HepG2 (cell line): ENCODE measurements around the gene EPPIN. TPM values are rescaled to one million over a fixed set of nuclear protein-coding genes. Genes with fewer than 3 reads are reported as not detected.

Source experiments
- ATAC-seq: fragments of 200-7000 bp; cut with Tn5 transposase; 3 replicates; pipeline ENCODE4 v1.9.1; 2020; ENCODE audit warnings: mild to moderate bottlenecking, moderate library complexity
- BruUV-seq: library from RNA; stranded (reverse); fragments of 400-500 nt; replicated peaks from 2 replicates; lab custom pipeline; 2021; lab: Mats Ljungman, UMichigan
- CTCF ChIA-PET: fragments of 300-600 bp; formaldehyde crosslinking; extraction: SDS; loops from one replicate; lab custom pipeline; 2021; ENCODE audit warnings: low total read pairs, inconsistent platforms, low intra/inter-chr PET ratio; lab: Yijun Ruan, JAX
- POLR2A ChIA-PET: fragments of 350-600 bp; sonication (Branson Sonifier 250); formaldehyde crosslinking; loops from one replicate; lab custom pipeline; 2020; ENCODE audit warnings: antibody characterized with exemption, inconsistent platforms; lab: Yijun Ruan, JAX
- DNase-seq: peaks from one replicate; pipeline ENCODE4 v3.0.0-alpha.2; 2015; ENCODE audit warnings: low spot score
- FAIRE-seq: peaks from 3 replicates; lab custom pipeline; 2011; peaks lifted over from hg19 to GRCh38; lab: Jason Lieb, UNC
- H2AFZ ChIP-seq: one replicate; pipeline ENCODE4 v1.6.1; 2011; ENCODE audit warnings: low read length, inconsistent platforms
- H3K27ac ChIP-seq: fragments of 300-600 bp; 3 replicates; pipeline ENCODE4 v1.8.0; 2011; ENCODE audit warnings: mixed run types, mild to moderate bottlenecking, mixed read lengths, low read length, inconsistent platforms; ENCODE audit not compliant: insufficient read depth; ENCODE audit errors: extremely low read length
- H3K27me3 ChIP-seq, 2 experiments: fragments of 200-600 bp in 1 of 2; 2 replicates in 1 of 2; 3 replicates in 1 of 2; pipeline versions ENCODE4 v1.6.0 to v1.8.0; 2011; ENCODE audit warnings: low read length in 2 of 2, mild to moderate bottlenecking in 2 of 2, moderate library complexity in 2 of 2, inconsistent platforms in 1 of 2; ENCODE audit not compliant: insufficient read depth in 2 of 2, control insufficient read depth in 1 of 2
- H3K36me3 ChIP-seq, 2 experiments: fragments of 200-600 bp in 1 of 2; replicated peaks in 1 of 2; 2 replicates in 1 of 2; 3 replicates in 1 of 2; pipeline versions ENCODE4 v1.5.1 to v1.8.0; 2011; ENCODE audit warnings: low read length in 2 of 2, inconsistent platforms in 1 of 2; ENCODE audit not compliant: insufficient read depth in 2 of 2, control insufficient read depth in 1 of 2
- H3K4me1 ChIP-seq: 2 replicates; pipeline ENCODE4 v1.5.1; 2012; ENCODE audit warnings: low read length, inconsistent platforms; ENCODE audit not compliant: insufficient read depth
- H3K4me2 ChIP-seq: 2 replicates; pipeline ENCODE4 v1.6.0; 2011; ENCODE audit warnings: low read depth, low read length, inconsistent platforms
- H3K4me3 ChIP-seq, 3 experiments: fragments of 200-600 bp in 1 of 3; sonication (generic), shearing (Covaris generic) in 1 of 3; replicated peaks in 1 of 3; 2 replicates each; pipeline ENCODE4 v1.5.1; 2011 to 2016; ENCODE audit warnings: low read length in 3 of 3, inconsistent platforms in 2 of 3, low read depth in 2 of 3, mild to moderate bottlenecking in 2 of 3, control low read depth in 1 of 3, mixed read lengths in 1 of 3; ENCODE audit not compliant: insufficient read depth in 1 of 3
- H3K79me2 ChIP-seq: one replicate; pipeline ENCODE4 v1.6.1; 2011; ENCODE audit warnings: low read length, inconsistent platforms; ENCODE audit not compliant: insufficient read depth
- H3K9ac ChIP-seq: 2 replicates; pipeline ENCODE4 v1.6.0; 2011; ENCODE audit warnings: mild to moderate bottlenecking, low read depth, low read length, inconsistent platforms; ENCODE audit not compliant: insufficient read depth
- H3K9me3 ChIP-seq: 2 replicates; pipeline ENCODE4 v1.5.1; 2012; ENCODE audit warnings: mild to moderate bottlenecking, low read length
- H4K20me1 ChIP-seq: 2 replicates; pipeline ENCODE4 v1.6.0; 2011; ENCODE audit warnings: inconsistent platforms, mild to moderate bottlenecking, low read length, moderate library complexity; ENCODE audit not compliant: insufficient read depth
- ATF3 ChIP-seq: sonication (generic); formaldehyde crosslinking; IDR thresholded peaks from 2 replicates; pipeline ENCODE4 v1.4.0; 2020; ENCODE audit warnings: missing genetic modification reagents
- CERS6 ChIP-seq: sonication (generic); formaldehyde crosslinking; IDR thresholded peaks from 2 replicates; pipeline ENCODE4 v1.5.0; 2020; ENCODE audit warnings: missing genetic modification reagents
- FOXP4 ChIP-seq: sonication (generic); formaldehyde crosslinking; IDR thresholded peaks from 2 replicates; pipeline ENCODE4 v1.4.0; 2020; ENCODE audit warnings: missing genetic modification reagents
- GMEB1 ChIP-seq: sonication (generic); formaldehyde crosslinking; IDR thresholded peaks from 2 replicates; pipeline ENCODE4 v1.5.1; 2020; ENCODE audit warnings: missing genetic modification reagents, mild to moderate bottlenecking, borderline replicate concordance
- HMGXB4 ChIP-seq, 2 experiments: sonication (generic) in 1 of 2; formaldehyde crosslinking in 1 of 2; IDR thresholded peaks; 2 replicates each; pipeline versions ENCODE4 v1.4.0 to v1.6.1; 2018 to 2020; ENCODE audit warnings: missing genetic modification reagents in 2 of 2, borderline replicate concordance in 1 of 2, low read depth in 1 of 2, mild to moderate bottlenecking in 1 of 2, missing biosample characterization in 1 of 2
- SIN3B ChIP-seq: fragments of 150-350 bp; IDR thresholded peaks from 2 replicates; pipeline ENCODE4 v1.6.1; 2014; ENCODE audit warnings: low read length
- STAG1 ChIP-seq: sonication (generic); formaldehyde crosslinking; IDR thresholded peaks from 2 replicates; pipeline ENCODE4 v1.4.0; 2020; ENCODE audit warnings: missing genetic modification reagents
- ZBTB20 ChIP-seq: sonication (generic); formaldehyde crosslinking; IDR thresholded peaks from 2 replicates; pipeline ENCODE4 v1.8.1; 2023; ENCODE audit warnings: missing genetic modification reagents, low read depth, mild to moderate bottlenecking, borderline replicate concordance
- ZEB1 ChIP-seq: IDR thresholded peaks from 2 replicates; pipeline ENCODE4 v1.6.1; 2012; ENCODE audit warnings: mild to moderate bottlenecking, low read depth, inconsistent platforms; ENCODE audit not compliant: insufficient replicate concordance
- ZNF232 ChIP-seq: sonication (generic); formaldehyde crosslinking; IDR thresholded peaks from 2 replicates; pipeline ENCODE4 v1.4.0; 2020; ENCODE audit warnings: missing genetic modification reagents, borderline replicate concordance
- ZNF503 ChIP-seq: sonication (generic); formaldehyde crosslinking; IDR thresholded peaks from 2 replicates; pipeline ENCODE4 v1.4.0; 2020; ENCODE audit warnings: missing genetic modification reagents
- ZNF558 ChIP-seq: sonication (generic); formaldehyde crosslinking; IDR thresholded peaks from 2 replicates; pipeline ENCODE4 v1.9.0; 2022; ENCODE audit warnings: mild to moderate bottlenecking, missing genetic modification reagents, borderline replicate concordance
- ZNF577 ChIP-seq: sonication (generic); formaldehyde crosslinking; IDR thresholded peaks from 2 replicates; pipeline ENCODE4 v1.4.0; 2020; ENCODE audit warnings: mild to moderate bottlenecking, low read depth, missing genetic modification reagents, borderline replicate concordance
- ZNF615 ChIP-seq: sonication (generic); formaldehyde crosslinking; IDR thresholded peaks from 2 replicates; pipeline ENCODE4 v1.5.0; 2020; ENCODE audit warnings: mild to moderate bottlenecking, missing genetic modification reagents, borderline replicate concordance
- ZNF709 ChIP-seq: sonication (generic); formaldehyde crosslinking; IDR thresholded peaks from 2 replicates; pipeline ENCODE4 v1.5.0; 2020; ENCODE audit warnings: mild to moderate bottlenecking, missing genetic modification reagents
- ZNF773 ChIP-seq: sonication (generic); formaldehyde crosslinking; IDR thresholded peaks from 2 replicates; pipeline ENCODE4 v1.4.0; 2020; ENCODE audit warnings: missing genetic modification reagents, borderline replicate concordance
- WGBS: methylation state at CpG from one replicate; pipeline ENCODE4 v1.1.6; 2017; ENCODE audit warnings: low lambda C conversion rate; 5-methylcytosine and 5-hydroxymethylcytosine counted together
- in situ Hi-C: cut with HindIII; loops from 2 replicates; pipeline ENCODE4 v1.10.0; 2017; ENCODE audit warnings: low pct_unique_long_range_greater_than_20kb; ENCODE audit not compliant: extremely low pct_ligation_motif_present
- intact Hi-C: fragments of 100-400 bp; cut with micrococcal nuclease; formaldehyde crosslinking; loops from one replicate; pipeline ENCODE4 v1.10.0; 2022; ENCODE audit not compliant: unreplicated experiment
- polyA plus RNA-seq, 8 experiments: library from polyadenylated mRNA; depleted of rRNA in 3 of 8; stranded (reverse) in 7 of 8; unstranded in 1 of 8; fragments of >200 nt; fragmentation: Illumina TruSeq in 4 of 8; extraction: Trizol in 4 of 8; gene quantifications; 2 replicates each; pipeline versions ENCODE4 v1.2.1 to v1.2.3, GENCODE V29; 2011 to 2016; ENCODE audit warnings: low read depth in 4 of 8, missing spikeins in 1 of 8, mixed read lengths in 1 of 8; ENCODE audit not compliant: insufficient read depth in 1 of 8
- total RNA-seq, 5 experiments: library from RNA; depleted of rRNA; stranded (reverse); fragments of >200 nt; fragmentation: Illumina TruSeq; extraction: Trizol; gene quantifications; 2 replicates each; pipeline ENCODE4 v1.2.3, GENCODE V29; 2016; ENCODE audit warnings: low read depth in 1 of 5

Gene EPPIN
- total and polyA plus RNA-seq, 2 of the 13 experiments (the other 11 are each of a cell fraction or from before 2014, with no cell fraction given): not detected

GRCh38 chr20:45523821-45524220, 23.4 kb downstream of the EPPIN start:
- CTCF ChIA-PET: no interaction called here
- no TSS peak for BruUV-seq
- Histone ChIP-seq H4K20me1 (no peaks in the 10 kb centered on the region), H3K4me1 (no peaks in the 10 kb centered on the region), H2AFZ (no peak overlapping the region), H3K27me3 (peaks cover 0 to 6% of the 10 kb centered on the region in 2 experiments; a peak in 1 of 5 replicates), H3K36me3 (no peaks in the 10 kb centered on the region), H3K4me3 (no peak overlapping the region), H3K9me3 (no peaks in the 10 kb centered on the region), H3K9ac (no peak overlapping the region), H3K27ac (no peak overlapping the region), H3K4me2 (no peak overlapping the region), H3K79me2 (no peaks in the 10 kb centered on the region)
- DNase-seq (no peak), FAIRE-seq (no peak), ATAC-seq (no peak)
- intact Hi-C loops: no loop called here
- 0% methylated on average over 1 of the region's 1 CpG for WGBS
- POLR2A ChIA-PET: no interaction called here
- in situ Hi-C loops: no loop called here
- TF ChIP-seq ZNF232 (CRISPR knock-in tag) (no peak), ZNF709 (CRISPR knock-in tag) (no peak), ZBTB20 (no peak), CERS6 (CRISPR knock-in tag) (no peak), SIN3B (no peak), ZNF577 (CRISPR knock-in tag) (no peak), ZNF503 (CRISPR knock-in tag) (no peak), ATF3 (CRISPR knock-in tag) (no peak), STAG1 (CRISPR knock-in tag) (no peak), ZNF773 (no peak), GMEB1 (CRISPR knock-in tag) (no peak), ZNF558 (CRISPR knock-in tag) (no peak), FOXP4 (no peak), ZNF615 (no peak), HMGXB4 (CRISPR knock-in tag; IDR thresholded peaks at IDR 0.05; ENCODE audit: borderline replicate concordance in 1 of 2, low read depth in 1 of 2) (no peak), ZEB1 (no peak)
